GM21717 (cell line): ENCODE data around the gene EIF4G3.
"Not testable (repeated sequence)": the region's sequence is repeated elsewhere in the genome, so short reads cannot be mapped to it uniquely, and the experiment has no call there.

Source experiments
- ATAC-seq: cut with Tn5 transposase; IDR thresholded peaks from one replicate; pipeline ENCODE4 v1.9.1; 2021; ENCODE audit warnings: mild to moderate bottlenecking, moderate library complexity; ENCODE audit not compliant: unreplicated experiment

The EIF4G3 gene

GRCh38 chr1:21189421-21189820 is 12.7 kb upstream of the EIF4G3 start:
- no peak for ATAC-seq

DNA sequence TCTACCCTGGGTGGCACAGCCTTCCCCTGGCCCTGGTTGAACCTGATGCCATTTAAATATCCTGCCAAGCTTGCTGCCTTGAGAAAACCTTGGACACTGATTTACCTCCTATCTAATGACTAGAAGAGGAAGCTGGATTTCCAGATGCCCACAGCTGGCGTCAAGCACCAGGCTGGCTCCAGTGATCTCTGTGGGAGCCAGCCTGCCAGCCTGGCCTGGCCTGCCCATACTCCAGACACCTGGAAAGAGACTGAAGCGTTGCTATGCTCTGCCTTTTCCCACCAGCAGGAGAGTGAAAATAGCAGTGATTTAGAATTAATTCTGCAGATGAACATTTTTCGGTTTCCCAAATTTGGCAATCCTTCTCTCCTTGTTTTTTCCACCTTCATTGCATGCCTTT is 11.5 kb upstream of the EIF4G3 start:
- ATAC-seq = no peak

- no peak for ATAC-seq
Measured at GRCh38 chr1:21185221-21185731, 8.6 kb upstream of the EIF4G3 start.

DNA sequence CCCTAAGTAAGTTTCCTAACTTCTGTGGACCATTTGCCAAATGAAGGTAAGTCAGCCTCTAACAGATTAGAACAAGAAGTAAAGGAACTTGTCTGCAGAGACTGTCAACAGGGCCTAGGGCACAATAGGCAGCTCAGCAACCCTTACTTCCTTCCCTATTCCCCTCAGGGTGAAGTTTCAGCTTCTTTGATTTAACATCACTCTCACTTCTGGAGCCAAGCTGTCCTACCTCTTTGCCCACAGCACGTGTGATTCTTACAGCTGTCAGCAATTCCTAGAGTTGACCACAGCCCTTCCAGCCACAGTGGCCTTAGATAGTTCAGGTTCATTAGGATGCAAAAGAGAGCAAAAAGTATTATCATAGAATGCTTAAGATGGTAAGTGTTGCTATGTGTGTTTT is 7.6 kb upstream of the EIF4G3 start:
- no peak for ATAC-seq

DNA sequence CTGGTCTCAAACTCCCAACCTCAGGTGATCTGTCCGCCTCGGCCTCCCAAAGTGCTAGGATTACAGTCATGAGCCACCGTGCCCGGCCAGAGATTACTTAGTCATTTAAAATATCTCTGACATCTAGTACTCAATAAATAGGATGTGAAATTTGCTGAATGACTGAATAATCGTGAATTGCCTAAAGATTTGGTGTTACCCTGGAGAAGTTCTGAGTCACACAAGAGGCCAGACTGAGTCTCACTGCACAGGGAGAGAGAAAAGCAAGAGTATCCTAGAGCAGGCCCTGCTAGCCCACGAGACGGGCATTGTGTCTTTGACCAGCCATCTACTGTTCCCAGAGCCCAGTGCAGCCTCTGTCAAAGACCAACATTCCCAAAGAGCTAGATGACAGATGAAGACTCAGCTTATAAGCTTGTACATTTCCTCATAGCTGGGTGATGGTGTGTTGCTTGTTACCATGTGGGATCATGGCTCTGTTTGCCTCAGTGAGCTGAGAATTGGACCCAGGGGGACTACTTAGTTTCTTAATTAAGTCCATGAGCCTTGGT is 5.6 kb upstream of the EIF4G3 start:
- ATAC-seq = no peak

- not testable (repeated sequence) for ATAC-seq
Measured at GRCh38 chr1:21178271-21178670, 1.6 kb upstream of the EIF4G3 start.

DNA sequence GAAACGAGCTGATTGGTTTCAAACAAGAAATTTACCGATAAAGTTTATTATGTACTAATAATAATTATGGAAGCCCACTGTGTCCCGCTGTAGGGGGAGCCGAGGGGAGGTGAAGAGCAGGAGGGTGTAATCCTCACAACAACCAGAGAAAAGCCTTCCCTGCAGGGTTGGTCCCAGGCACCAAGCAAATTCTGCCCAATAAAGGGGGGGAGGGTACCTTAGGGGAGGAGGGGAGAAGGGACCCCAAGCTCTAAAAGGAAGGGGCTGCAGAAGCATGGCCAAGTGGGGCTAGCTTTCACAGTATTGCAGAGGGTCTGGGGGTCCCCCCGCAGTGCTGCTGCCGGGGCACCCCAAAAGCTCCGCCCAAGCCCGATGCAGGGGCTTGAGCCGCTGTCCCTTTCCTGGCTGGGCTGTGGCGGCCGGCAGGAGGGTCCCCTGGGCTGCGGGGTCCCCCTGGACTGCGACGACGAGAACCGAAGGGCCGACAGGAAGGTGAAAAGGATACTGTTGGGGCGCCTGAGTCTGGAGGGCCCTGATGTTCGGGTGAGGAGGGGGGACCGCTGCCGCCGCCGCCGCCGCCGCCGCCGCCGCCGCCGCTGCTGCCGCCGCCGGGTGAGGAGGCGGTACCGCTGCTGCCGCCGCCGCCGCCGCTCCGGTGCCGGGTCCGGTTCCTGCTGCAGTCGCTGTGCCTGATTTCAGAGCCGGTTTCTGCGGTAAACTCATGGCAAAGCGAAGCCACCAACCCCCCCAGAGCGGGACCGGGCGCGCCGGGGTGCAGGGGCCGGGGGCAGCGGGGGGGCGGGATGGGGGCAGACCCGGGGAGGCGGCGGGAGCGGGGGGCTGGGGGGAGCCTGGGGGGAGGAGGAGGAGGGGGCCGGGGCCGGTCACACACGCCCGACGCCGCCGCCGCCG is 771 bp downstream of the EIF4G3 start:
- ATAC-seq = peak; percentile 19

GRCh38 chr1:21175324-21175669 is 1.4 kb downstream of the EIF4G3 start:
- no peak for ATAC-seq

- no peak for ATAC-seq
Measured at GRCh38 chr1:21174654-21175323, 1.9 kb downstream of the EIF4G3 start.

DNA sequence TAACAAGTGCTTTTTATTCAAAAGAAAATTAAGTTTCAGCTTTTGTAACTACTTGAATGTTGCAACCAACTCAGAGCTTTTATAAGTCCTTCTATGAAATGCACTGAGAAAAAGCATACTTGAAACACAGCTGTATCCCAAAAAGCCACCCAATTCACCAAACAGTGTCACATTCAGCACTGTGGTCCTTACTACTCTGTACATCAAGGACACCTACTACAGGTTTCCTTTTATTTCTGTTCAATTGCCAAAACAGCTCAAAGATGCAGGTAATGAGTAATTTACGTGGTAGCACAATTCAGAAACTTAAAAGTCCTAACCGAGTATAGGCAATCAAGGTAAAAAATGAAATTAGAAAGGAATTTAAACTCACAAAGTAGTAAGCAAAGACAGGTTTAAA is 2.5 kb downstream of the EIF4G3 start:
- no peak for ATAC-seq

DNA sequence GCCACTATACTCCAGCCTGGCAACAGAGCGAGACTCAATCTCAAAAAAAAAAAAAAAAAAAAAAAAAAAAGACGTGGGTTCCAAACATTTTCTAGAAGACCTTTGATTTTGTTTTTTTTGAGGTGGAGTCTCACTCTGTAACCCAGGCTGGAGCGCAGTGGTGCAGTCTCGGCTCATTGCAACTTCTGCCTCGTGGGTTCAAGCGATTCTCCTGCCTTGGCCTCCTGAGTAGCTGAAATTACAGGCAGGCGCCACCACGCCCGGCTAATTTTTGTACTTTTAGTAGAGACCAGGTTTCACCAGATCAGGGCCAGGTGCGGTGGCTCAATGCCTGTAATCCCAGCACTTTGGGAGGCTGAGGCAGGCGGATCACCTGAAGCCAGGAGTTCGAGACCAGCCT is 3.6 kb downstream of the EIF4G3 start:
- ATAC-seq = not testable (repeated sequence)

DNA sequence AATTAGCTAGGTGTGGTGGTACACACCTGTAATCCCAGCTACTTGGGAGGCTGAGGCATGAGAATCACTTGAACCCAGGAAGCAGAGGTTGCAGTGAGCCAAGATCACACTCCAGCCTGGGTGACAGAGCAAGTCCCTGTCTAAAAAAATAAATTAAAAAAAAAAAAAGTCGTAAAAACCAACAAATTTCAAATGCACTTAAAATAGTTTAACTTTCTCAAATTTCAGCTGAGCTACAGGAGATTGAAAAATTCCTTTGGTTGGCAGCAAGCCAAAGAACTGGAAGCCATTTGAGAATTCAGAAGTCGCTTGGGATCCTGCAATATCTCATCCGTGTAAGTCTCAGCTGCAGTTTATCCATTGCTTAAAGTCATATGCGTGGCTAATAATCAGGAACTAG is 5.9 kb downstream of the EIF4G3 start:
- ATAC-seq = not testable (repeated sequence)

DNA sequence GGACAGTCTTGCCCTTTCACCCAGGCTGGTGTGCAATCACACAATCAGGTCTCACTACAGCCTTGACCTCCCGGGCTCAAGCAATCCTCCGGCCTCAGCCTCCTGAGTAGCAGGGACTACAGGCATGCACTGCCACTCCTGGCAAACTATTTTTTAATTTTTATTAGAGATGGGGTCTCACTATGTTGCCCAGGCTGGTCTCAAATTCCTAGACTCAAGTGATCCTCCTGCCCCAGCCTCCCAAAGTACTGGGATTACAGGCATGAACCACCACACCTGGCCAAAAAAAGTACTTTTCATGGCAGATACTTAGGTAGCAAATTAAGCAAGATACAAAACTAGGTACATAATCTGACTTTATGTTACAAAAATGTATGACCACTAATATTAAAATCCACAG is 8.3 kb downstream of the EIF4G3 start:
- ATAC-seq = no peak

- no peak for ATAC-seq
Measured at GRCh38 chr1:21165646-21166045, 11.1 kb downstream of the EIF4G3 start.

- ATAC-seq = no peak
Measured at GRCh38 chr1:21165076-21165475, 11.6 kb downstream of the EIF4G3 start.

DNA sequence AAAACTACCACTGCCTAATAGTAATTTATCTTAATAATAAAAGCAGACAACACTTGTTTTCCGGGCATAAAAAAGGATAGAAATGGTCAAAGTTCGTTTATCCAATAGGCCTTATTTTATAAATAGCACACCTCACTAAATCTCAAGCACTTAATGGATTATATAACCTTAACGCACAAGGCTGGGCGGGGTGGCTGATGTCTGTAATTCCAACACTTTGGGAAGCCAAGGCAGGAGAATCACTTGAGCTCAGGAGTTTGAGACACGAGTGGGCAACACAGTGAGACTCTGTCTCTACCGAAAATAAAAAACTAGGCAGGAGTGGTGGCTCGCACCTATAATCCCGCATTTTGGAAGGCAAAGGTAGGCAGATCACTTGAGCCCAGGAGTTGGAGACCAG is 12.4 kb downstream of the EIF4G3 start:
- no peak for ATAC-seq

DNA sequence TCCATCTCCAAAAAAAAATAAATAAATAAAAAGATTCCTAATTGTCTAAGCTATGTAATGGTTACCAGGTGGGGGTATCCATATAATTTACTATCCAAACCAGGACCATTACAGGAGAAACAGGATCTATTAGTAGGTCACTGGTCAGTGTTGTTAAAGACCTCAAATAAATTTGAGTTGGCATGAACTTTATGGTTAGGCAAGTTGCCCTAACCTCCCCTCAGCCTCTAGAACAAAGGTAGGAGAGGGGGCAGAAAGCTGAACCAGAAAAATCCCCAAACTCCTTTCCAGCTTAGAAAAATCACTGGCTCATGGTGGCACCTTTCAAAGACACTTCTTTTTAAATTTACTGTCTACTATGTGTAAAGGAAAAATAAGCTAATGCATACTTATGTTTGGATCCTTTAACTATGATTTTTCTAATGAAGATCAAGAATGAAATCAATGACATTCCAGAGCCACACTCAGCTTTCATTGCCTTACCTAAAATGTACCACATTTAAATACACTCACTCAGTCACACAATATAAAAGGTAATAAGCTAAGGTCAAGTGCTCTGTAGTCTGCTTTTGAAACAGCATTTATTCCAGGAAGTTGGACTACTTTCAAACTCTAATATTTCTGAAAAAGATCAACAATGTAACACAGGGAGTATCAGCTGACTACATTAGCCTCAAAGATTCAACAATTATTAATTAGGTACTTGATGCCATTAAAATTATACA is 13.8 kb downstream of the EIF4G3 start:
- no peak for ATAC-seq

- ATAC-seq = no peak
Measured at GRCh38 chr1:21161842-21162241, 14.9 kb downstream of the EIF4G3 start.

GRCh38 chr1:21160263-21160796 is 16.4 kb downstream of the EIF4G3 start:
- no peak for ATAC-seq

DNA sequence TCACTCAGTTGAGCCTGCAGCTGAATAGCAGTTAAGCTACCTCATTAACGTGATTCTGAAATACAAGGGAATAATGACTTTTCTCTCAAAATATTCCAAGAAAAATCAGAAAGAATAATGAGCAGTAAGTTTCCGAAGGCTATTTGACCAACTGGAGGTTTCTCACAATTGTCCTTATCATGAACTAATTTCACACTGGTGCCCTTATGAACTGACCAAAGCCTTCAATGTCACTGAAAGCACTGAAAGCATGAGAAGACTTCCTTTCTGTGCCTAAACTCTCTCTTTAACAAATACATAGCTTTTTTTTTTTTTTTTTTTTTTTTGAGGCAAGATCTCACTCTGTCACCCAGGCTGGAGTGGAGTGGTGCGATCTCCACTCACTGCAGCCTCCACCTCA is 18.8 kb downstream of the EIF4G3 start:
- ATAC-seq = no peak

GRCh38 chr1:21157054-21157453 is 19.6 kb downstream of the EIF4G3 start:
- ATAC-seq = no peak
